Smooth muscle cell (in vitro differentiated cells): ENCODE data around the gene PAK1. TPM values are rescaled to one million over a fixed set of nuclear protein-coding genes. Genes with fewer than 3 reads are reported as not detected.

Source experiments
- DNase-seq: peaks from one replicate; lab custom pipeline; 2025; ENCODE audit not compliant: unreplicated experiment; lab: John Stamatoyannopoulos, UW
- H2AFZ ChIP-seq: fragments of 200-600 bp; sonication (generic); 2 replicates; pipeline ENCODE4 v1.6.0; 2016; ENCODE audit warnings: antibody characterized with exemption, low read depth, mild to moderate bottlenecking
- H3F3A ChIP-seq: fragments of 200-600 bp; sonication (generic); 2 replicates; pipeline ENCODE4 v1.6.0; 2017; ENCODE audit warnings: antibody characterized with exemption, low read depth
- H3K27ac ChIP-seq: fragments of 200-600 bp; sonication (generic); 2 replicates; pipeline ENCODE4 v1.5.1; 2016; ENCODE audit warnings: low read depth, mild to moderate bottlenecking
- H3K27me3 ChIP-seq: fragments of 200-600 bp; sonication (generic); 2 replicates; pipeline ENCODE4 v1.6.1; 2016; ENCODE audit warnings: low read depth, mild to moderate bottlenecking
- H3K36me3 ChIP-seq: fragments of 200-600 bp; sonication (generic); 2 replicates; pipeline ENCODE4 v1.5.1; 2016; ENCODE audit warnings: low read depth
- H3K4me1 ChIP-seq: fragments of 200-600 bp; sonication (generic); 2 replicates; pipeline ENCODE4 v1.5.1; 2016; ENCODE audit warnings: low read depth
- H3K4me2 ChIP-seq: fragments of 200-600 bp; sonication (generic); 2 replicates; pipeline ENCODE4 v1.6.0; 2016; ENCODE audit warnings: mild to moderate bottlenecking
- H3K4me3 ChIP-seq: fragments of 200-600 bp; sonication (generic); 2 replicates; pipeline ENCODE4 v1.5.1; 2016; ENCODE audit warnings: mild to moderate bottlenecking
- H3K79me2 ChIP-seq: fragments of 200-600 bp; sonication (generic); 2 replicates; pipeline ENCODE4 v1.6.0; 2016; ENCODE audit warnings: low read depth, mild to moderate bottlenecking
- H3K9ac ChIP-seq: fragments of 200-600 bp; sonication (generic); 2 replicates; pipeline ENCODE4 v1.6.0; 2016; ENCODE audit warnings: low read depth
- H3K9me3 ChIP-seq: fragments of 200-600 bp; sonication (generic); replicated peaks from 2 replicates; pipeline ENCODE4 v1.5.1; 2016; ENCODE audit warnings: low read depth
- H4K20me1 ChIP-seq: fragments of 200-600 bp; sonication (generic); 2 replicates; pipeline ENCODE4 v1.6.0; 2016; ENCODE audit warnings: low read depth
- WGBS: methylation state at CpG from one replicate; pipeline ENCODE4 v1.1.7; 2016; ENCODE audit warnings: low lambda C conversion rate; 5-methylcytosine and 5-hydroxymethylcytosine counted together
- polyA plus RNA-seq: library from polyadenylated mRNA; unstranded; fragments of >200 nt; fragmentation: Nextera tagmentation; extraction: Ambion mirVana; gene quantifications from 2 replicates; pipeline ENCODE4 v1.2.1, GENCODE V29; 2016
- total RNA-seq: library from RNA; depleted of rRNA; stranded (reverse); fragments of >200 nt; gene quantifications from 2 replicates; pipeline ENCODE4 v1.2.3, GENCODE V29; 2014
- TF ChIP-seq, protein P1 (sequence below): fragments of 200-600 bp; sonication (generic); IDR thresholded peaks from 2 replicates; pipeline ENCODE4 v1.5.1; 2017; ENCODE audit warnings: borderline replicate concordance, mild to moderate bottlenecking, antibody characterized with exemption; ENCODE audit not compliant: insufficient read depth, poor library complexity, severe bottlenecking

Gene PAK1
- total and polyA plus RNA-seq, 2 experiments from 2014 or later = 20.5 to 31.7 TPM

DNA sequence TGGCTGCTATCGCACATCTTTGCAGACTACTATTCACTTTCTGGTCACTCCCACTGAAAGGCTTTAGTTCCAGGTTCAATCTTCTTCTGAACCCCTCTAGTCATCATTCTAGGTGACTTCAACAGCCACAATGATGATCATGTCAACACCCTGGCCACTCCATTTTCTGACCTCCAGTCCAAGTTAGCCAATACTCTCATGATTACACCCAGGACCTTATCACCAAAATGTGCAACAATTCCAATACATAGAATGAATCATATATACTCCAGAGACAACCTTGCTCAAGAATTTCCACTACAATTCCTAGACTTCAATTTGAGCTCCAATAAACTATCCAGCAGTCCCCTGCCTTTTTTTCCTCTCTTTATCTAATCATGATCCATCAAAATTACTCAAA, 70.7 kb downstream of the PAK1 start:
- Histone ChIP-seq H3K36me3 (no peaks in the 10 kb centered on the region), H3K4me1 (peaks cover 18% of the 10 kb centered on the region), H3K9me3 (no peaks in the 10 kb centered on the region), H3K4me3 (no peak overlapping the region), H4K20me1 (peaks cover 43% of the 10 kb centered on the region), H3K9ac (no peak overlapping the region), H3K27ac (no peak overlapping the region), H3K4me2 (no peak overlapping the region), H2AFZ (no peak overlapping the region), H3F3A (no peaks in the 10 kb centered on the region), H3K79me2 (peaks cover 17% of the 10 kb centered on the region), H3K27me3 (no peaks in the 10 kb centered on the region)
- 95% methylated on average over 1 of the region's 1 CpG for WGBS
- TF ChIP-seq, protein P1, sequence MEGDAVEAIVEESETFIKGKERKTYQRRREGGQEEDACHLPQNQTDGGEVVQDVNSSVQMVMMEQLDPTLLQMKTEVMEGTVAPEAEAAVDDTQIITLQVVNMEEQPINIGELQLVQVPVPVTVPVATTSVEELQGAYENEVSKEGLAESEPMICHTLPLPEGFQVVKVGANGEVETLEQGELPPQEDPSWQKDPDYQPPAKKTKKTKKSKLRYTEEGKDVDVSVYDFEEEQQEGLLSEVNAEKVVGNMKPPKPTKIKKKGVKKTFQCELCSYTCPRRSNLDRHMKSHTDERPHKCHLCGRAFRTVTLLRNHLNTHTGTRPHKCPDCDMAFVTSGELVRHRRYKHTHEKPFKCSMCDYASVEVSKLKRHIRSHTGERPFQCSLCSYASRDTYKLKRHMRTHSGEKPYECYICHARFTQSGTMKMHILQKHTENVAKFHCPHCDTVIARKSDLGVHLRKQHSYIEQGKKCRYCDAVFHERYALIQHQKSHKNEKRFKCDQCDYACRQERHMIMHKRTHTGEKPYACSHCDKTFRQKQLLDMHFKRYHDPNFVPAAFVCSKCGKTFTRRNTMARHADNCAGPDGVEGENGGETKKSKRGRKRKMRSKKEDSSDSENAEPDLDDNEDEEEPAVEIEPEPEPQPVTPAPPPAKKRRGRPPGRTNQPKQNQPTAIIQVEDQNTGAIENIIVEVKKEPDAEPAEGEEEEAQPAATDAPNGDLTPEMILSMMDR = no peak
- DNase-seq = no peak

DNA sequence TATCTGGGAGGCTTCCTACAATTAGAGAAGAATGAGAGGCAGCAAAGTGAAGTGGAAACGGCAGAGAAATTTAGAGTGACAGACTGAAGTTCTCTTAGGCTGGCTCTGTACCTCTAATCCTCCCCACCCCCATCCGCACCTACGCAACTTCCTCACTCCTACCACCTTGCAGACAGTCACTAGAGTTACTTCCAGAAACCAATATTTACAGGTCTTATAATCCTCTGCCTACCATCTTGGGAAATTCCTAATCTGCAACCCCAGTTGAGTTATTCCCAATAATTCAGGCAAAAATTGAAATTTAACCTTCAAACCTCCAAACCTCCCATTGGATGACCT, 71.7 kb downstream of the PAK1 start:
- DNase-seq = no peak
- TF ChIP-seq, protein P1 = no peak
- Histone ChIP-seq H3K27me3 (no peaks in the 10 kb centered on the region), H3K4me1 (peaks cover 11% of the 10 kb centered on the region), H3K4me2 (no peak overlapping the region), H3K36me3 (no peaks in the 10 kb centered on the region), H3K79me2 (peaks cover 17% of the 10 kb centered on the region), H3K4me3 (no peak overlapping the region), H3K9ac (no peak overlapping the region), H2AFZ (no peak overlapping the region), H3K27ac (no peak overlapping the region), H4K20me1 (peaks cover 40% of the 10 kb centered on the region), H3F3A (no peaks in the 10 kb centered on the region), H3K9me3 (no peaks in the 10 kb centered on the region)
- WGBS = 80% methylated on average over 3 of the region's 3 CpGs

DNA sequence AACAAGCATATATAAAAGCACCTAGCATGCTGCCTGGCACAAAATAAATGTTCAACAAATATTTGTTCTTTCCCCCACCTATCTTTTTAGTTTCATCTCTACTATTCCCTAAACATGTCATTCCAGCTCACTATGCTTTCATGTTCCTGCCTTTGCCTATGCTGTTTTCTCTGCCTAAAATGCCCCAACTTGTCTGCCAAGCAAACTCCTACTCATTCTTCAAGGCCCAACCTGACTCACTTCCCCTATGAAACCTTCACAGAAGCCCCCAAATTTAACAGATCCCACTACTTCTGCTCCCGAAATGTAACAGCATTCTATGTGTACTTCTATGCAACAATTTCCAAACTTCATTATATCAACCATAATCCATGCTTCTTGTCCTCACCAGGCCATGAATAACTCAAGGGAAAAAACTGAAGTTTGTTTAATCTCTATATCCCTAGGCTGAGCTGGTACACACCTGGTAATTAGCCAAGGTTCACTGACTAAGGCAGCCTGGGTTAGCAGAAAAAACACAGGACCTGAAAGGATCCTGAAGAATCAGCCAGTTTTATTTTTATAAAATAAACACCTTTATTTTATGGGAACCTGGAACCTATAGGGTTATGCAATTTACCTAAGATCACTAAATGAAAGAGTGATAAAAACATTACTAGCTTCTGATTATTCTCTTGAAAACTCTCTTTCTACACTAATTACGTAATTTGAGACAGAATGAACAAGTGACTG, 72.2 kb downstream of the PAK1 start:
- Histone ChIP-seq H3K27ac (no peak overlapping the region), H3K9me3 (no peaks in the 10 kb centered on the region), H3K9ac (no peak overlapping the region), H3K36me3 (no peaks in the 10 kb centered on the region), H2AFZ (no peak overlapping the region), H3F3A (no peaks in the 10 kb centered on the region), H3K4me3 (no peak overlapping the region), H3K4me2 (no peak overlapping the region), H3K4me1 (peaks cover 11% of the 10 kb centered on the region), H4K20me1 (peaks cover 37% of the 10 kb centered on the region), H3K27me3 (no peaks in the 10 kb centered on the region), H3K79me2 (peaks cover 17% of the 10 kb centered on the region)
- DNase-seq = no peak
- TF ChIP-seq, protein P1 = no peak
- 84% methylated on average over 2 of the region's 2 CpGs for WGBS
